KMS-11 (cell line): ENCODE data around the gene NMS.

Experiments used
- H2AFZ ChIP-seq: fragments of 200-600 bp; sonication (generic); 2 replicates; pipeline ENCODE4 v1.6.1; 2016; ENCODE audit warnings: antibody characterized with exemption, mixed run types, low read depth
- H3K27ac ChIP-seq: fragments of 200-600 bp; sonication (generic); 2 replicates; pipeline ENCODE4 v1.6.1; 2016; ENCODE audit warnings: mild to moderate bottlenecking, mixed run types
- H3K27me3 ChIP-seq: fragments of 200-600 bp; sonication (generic); 2 replicates; pipeline ENCODE4 v1.6.1; 2017; ENCODE audit warnings: mild to moderate bottlenecking, low read depth, mixed run types, moderate library complexity; ENCODE audit not compliant: insufficient read depth
- H3K36me3 ChIP-seq: fragments of 200-600 bp; sonication (generic); 2 replicates; pipeline ENCODE4 v1.6.1; 2017; ENCODE audit warnings: mild to moderate bottlenecking, mixed run types; ENCODE audit not compliant: insufficient read depth
- H3K4me1 ChIP-seq: fragments of 200-600 bp; sonication (generic); 2 replicates; pipeline ENCODE4 v1.6.1; 2016; ENCODE audit warnings: mild to moderate bottlenecking, low read depth, mixed run types; ENCODE audit not compliant: poor library complexity, severe bottlenecking
- H3K4me2 ChIP-seq: fragments of 200-600 bp; sonication (generic); 2 replicates; pipeline ENCODE4 v1.7.0; 2016; ENCODE audit warnings: mild to moderate bottlenecking, mixed run types
- H3K4me3 ChIP-seq: fragments of 200-600 bp; sonication (generic); IDR thresholded peaks from 2 replicates; pipeline ENCODE4 v1.6.1; 2017; ENCODE audit warnings: low read depth, low read length, mixed read lengths; ENCODE audit not compliant: insufficient read depth
- H3K79me2 ChIP-seq: fragments of 200-600 bp; sonication (generic); 2 replicates; pipeline ENCODE4 v1.6.1; 2016; ENCODE audit warnings: low read depth, mixed run types; ENCODE audit not compliant: insufficient read depth
- H3K9ac ChIP-seq: fragments of 200-600 bp; sonication (generic); 2 replicates; pipeline ENCODE4 v1.6.1; 2016; ENCODE audit warnings: mild to moderate bottlenecking, mixed run types
- H4K20me1 ChIP-seq: fragments of 200-600 bp; sonication (generic); 2 replicates; pipeline ENCODE4 v1.6.1; 2016; ENCODE audit warnings: mild to moderate bottlenecking, mixed run types; ENCODE audit not compliant: insufficient read depth
- TF ChIP-seq, protein P1 (sequence below): fragments of 200-600 bp; sonication (generic); conservative IDR thresholded peaks from 2 replicates; pipeline ENCODE4 v1.6.1; 2017; ENCODE audit warnings: low read depth, mild to moderate bottlenecking, antibody characterized with exemption, low read length, moderate library complexity, mixed read lengths

NMS gene

DNA sequence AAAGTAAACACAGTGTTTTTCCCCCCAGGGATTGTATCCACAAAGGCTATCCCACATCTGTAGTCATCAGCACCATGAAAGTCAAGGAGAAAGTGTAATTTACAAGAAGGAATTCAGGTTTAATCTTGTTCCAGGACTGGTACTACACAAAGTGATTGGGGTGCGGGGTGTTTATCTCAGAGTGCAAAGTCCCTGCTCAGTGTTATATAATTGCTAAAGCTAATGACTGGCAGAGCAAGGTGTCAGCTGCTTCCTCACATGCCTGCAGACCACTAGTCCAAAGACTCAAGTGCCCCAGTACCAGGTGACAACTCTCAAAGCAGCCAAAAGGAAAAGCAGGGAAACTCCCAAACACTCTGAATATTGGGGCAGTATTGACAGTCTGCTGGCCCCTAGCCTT lies 52.1 kb downstream of the NMS start:
- no peak overlapping the region for H3K4me3 ChIP-seq
- H3K36me3 ChIP-seq: no peaks in the 10 kb centered on the region
- no peaks in the 10 kb centered on the region for H4K20me1 ChIP-seq
- H3K9ac ChIP-seq: no peak overlapping the region
- no peak overlapping the region for H2AFZ ChIP-seq
- H3K27me3 ChIP-seq: no peaks in the 10 kb centered on the region
- TF ChIP-seq, protein P1, sequence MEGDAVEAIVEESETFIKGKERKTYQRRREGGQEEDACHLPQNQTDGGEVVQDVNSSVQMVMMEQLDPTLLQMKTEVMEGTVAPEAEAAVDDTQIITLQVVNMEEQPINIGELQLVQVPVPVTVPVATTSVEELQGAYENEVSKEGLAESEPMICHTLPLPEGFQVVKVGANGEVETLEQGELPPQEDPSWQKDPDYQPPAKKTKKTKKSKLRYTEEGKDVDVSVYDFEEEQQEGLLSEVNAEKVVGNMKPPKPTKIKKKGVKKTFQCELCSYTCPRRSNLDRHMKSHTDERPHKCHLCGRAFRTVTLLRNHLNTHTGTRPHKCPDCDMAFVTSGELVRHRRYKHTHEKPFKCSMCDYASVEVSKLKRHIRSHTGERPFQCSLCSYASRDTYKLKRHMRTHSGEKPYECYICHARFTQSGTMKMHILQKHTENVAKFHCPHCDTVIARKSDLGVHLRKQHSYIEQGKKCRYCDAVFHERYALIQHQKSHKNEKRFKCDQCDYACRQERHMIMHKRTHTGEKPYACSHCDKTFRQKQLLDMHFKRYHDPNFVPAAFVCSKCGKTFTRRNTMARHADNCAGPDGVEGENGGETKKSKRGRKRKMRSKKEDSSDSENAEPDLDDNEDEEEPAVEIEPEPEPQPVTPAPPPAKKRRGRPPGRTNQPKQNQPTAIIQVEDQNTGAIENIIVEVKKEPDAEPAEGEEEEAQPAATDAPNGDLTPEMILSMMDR: no peak
- no peaks in the 10 kb centered on the region for H3K79me2 ChIP-seq
- H3K4me2 ChIP-seq: no peak overlapping the region
- no peaks in the 10 kb centered on the region for H3K4me1 ChIP-seq
- H3K27ac ChIP-seq: no peak overlapping the region

DNA sequence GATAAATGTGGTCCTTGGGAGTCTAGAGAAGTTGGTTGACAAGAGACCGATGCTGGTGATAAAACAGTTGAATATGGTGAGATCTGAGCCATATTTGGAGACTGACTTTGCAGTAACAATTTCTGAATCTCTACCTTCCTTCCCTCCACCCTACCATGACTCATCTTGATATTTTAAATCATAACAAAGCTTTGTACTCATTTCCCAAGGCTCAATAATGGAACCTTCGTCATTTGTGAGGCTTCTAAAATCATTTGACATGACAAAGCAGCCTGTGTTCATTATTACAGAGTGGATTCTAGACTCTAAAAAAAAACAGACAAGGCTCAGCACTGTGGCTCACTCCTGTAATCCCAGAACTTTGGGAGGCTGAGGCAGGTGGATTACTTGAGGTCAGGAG lies 54.0 kb downstream of the NMS start:
- Histone ChIP-seq H3K27me3 (no peaks in the 10 kb centered on the region), H3K79me2 (no peaks in the 10 kb centered on the region), H2AFZ (no peak overlapping the region), H3K4me3 (no peak overlapping the region), H3K4me2 (no peak overlapping the region), H3K4me1 (no peaks in the 10 kb centered on the region), H3K27ac (no peak overlapping the region), H3K36me3 (no peaks in the 10 kb centered on the region), H3K9ac (no peak overlapping the region), H4K20me1 (no peaks in the 10 kb centered on the region)
- TF ChIP-seq, protein P1: no peak

DNA sequence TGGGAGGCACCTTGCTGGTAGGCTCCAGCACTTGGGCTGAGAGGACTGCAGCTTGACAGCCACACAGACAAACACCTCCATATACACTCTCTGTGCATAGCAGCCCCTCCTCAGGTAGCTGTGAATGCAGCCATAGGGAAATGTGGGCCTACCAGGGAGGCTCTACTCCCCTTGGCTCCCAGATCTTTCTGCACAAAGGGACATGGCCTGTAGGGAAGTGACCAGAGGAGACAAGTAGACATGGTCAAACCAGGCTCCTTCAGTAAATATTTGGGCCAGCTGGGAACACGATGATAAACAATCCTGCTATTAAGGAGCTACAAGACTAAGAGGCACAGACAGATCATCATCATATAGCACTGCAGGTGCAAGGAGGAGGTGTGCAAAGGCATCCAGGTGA lies 56.6 kb downstream of the NMS start:
- H2AFZ ChIP-seq: no peak overlapping the region
- H3K27ac ChIP-seq: no peak overlapping the region
- no peaks in the 10 kb centered on the region for H3K79me2 ChIP-seq
- no peaks in the 10 kb centered on the region for H3K27me3 ChIP-seq
- no peak overlapping the region for H3K9ac ChIP-seq
- H4K20me1 ChIP-seq: no peaks in the 10 kb centered on the region
- H3K4me2 ChIP-seq: no peak overlapping the region
- no peaks in the 10 kb centered on the region for H3K36me3 ChIP-seq
- TF ChIP-seq, protein P1: no peak
- no peak overlapping the region for H3K4me3 ChIP-seq
- H3K4me1 ChIP-seq: no peaks in the 10 kb centered on the region

DNA sequence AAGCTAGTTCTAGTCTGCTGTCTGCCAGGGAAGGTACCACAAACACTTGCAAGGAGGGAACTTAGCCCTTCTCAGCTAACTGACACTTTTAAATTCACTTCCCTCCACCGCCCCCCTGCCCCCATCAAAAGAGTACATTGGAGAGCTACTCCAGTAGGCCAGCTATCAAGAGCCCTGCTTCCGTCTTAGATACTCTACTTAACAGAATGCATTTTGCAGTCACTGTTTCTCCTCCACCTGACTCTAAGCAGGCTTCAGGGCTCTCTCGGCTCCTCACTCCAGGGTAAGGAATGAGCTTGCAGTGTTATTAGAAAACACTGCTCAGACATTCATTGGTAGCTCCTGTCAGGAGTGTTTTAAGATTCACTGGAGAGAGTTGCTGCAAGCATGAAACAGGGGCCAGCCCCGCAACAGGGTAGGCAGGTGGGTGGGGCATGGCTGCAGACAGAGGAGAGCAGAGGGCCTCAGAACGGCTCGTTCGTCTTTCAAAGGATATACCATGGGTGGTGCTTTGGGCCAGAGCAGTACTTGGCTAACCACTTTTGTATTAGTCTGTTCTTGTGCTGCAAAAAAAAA lies 57.2 kb downstream of the NMS start:
- Histone ChIP-seq H3K27me3 (no peaks in the 10 kb centered on the region), H3K79me2 (no peaks in the 10 kb centered on the region), H3K4me1 (no peaks in the 10 kb centered on the region), H3K4me2 (no peak overlapping the region), H3K27ac (no peak overlapping the region), H4K20me1 (no peaks in the 10 kb centered on the region), H3K36me3 (no peaks in the 10 kb centered on the region), H3K9ac (no peak overlapping the region), H3K4me3 (no peak overlapping the region), H2AFZ (no peak overlapping the region)
- TF ChIP-seq, protein P1: no peak

DNA sequence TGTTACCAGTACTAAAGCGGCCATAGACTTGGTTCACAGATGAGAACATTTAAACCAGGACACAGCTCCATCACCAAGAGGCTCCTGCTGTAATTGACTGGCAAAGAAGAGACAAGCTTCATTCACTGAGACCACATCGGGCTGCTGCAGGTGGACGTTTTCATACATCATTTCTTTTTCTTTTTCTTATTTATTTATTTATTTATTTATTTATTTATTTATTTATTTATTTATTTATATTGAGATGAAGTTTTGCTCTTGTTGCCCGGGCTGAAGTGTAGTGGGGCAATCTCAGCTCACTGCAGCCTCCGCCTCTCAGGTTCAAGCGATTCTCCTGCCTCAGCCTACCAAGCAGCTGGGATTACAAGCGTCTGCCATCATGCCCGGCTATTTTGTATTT lies 58.9 kb downstream of the NMS start:
- Histone ChIP-seq H2AFZ (no peak overlapping the region), H3K4me2 (no peak overlapping the region), H3K79me2 (no peaks in the 10 kb centered on the region), H3K4me1 (no peaks in the 10 kb centered on the region), H3K4me3 (no peak overlapping the region), H3K27me3 (no peaks in the 10 kb centered on the region), H3K36me3 (no peaks in the 10 kb centered on the region), H3K9ac (no peak overlapping the region), H3K27ac (no peak overlapping the region), H4K20me1 (no peaks in the 10 kb centered on the region)
- TF ChIP-seq, protein P1: no peak
